Astrocyte (in vitro differentiated cells and primary cell): ENCODE measurements around the gene UBFD1. TPM values are rescaled to one million over a fixed set of nuclear protein-coding genes. Genes with fewer than 3 reads are reported as not detected.

Experiments used
- DNase-seq: peaks from one replicate; pipeline ENCODE4 v3.0.0-alpha.2; 2010; ENCODE audit warnings: low read depth
- FAIRE-seq: peaks from 2 replicates; lab custom pipeline; 2011; peaks lifted over from hg19 to GRCh38; lab: Jason Lieb, UNC
- H2AFZ ChIP-seq: 2 replicates; pipeline ENCODE4 v1.6.0; 2012; ENCODE audit warnings: low read depth, low read length, inconsistent platforms
- H3K27ac ChIP-seq: 2 replicates; pipeline ENCODE4 v1.5.1; 2011; ENCODE audit warnings: low read depth, low read length, inconsistent platforms
- H3K27me3 ChIP-seq: 2 replicates; pipeline ENCODE4 v1.6.0; 2011; ENCODE audit warnings: low read length, inconsistent platforms; ENCODE audit not compliant: insufficient read depth
- H3K36me3 ChIP-seq: 2 replicates; pipeline ENCODE4 v1.5.1; 2011; ENCODE audit warnings: low read length, inconsistent platforms; ENCODE audit not compliant: insufficient read depth
- H3K4me1 ChIP-seq: 2 replicates; pipeline ENCODE4 v1.5.1; 2011; ENCODE audit warnings: low read length, inconsistent platforms; ENCODE audit not compliant: insufficient read depth
- H3K4me2 ChIP-seq: 2 replicates; pipeline ENCODE4 v1.6.0; 2012; ENCODE audit warnings: low read length, inconsistent platforms
- H3K4me3 ChIP-seq: 2 replicates; pipeline ENCODE4 v1.5.1; 2011; ENCODE audit warnings: low read depth, mild to moderate bottlenecking, low read length, inconsistent platforms; ENCODE audit not compliant: insufficient read depth
- H3K79me2 ChIP-seq: 2 replicates; pipeline ENCODE4 v1.6.0; 2012; ENCODE audit warnings: mild to moderate bottlenecking, low read length, inconsistent platforms; ENCODE audit not compliant: insufficient read depth
- H3K9ac ChIP-seq: 2 replicates; pipeline ENCODE4 v1.6.0; 2012; ENCODE audit warnings: mild to moderate bottlenecking, low read length, inconsistent platforms
- H3K9me3 ChIP-seq: 2 replicates; pipeline ENCODE4 v1.5.1; 2012; ENCODE audit warnings: low read depth, mild to moderate bottlenecking, low read length, inconsistent platforms; ENCODE audit not compliant: insufficient read depth
- H4K20me1 ChIP-seq: 2 replicates; pipeline ENCODE4 v1.6.0; 2012; ENCODE audit warnings: low read length, inconsistent platforms; ENCODE audit not compliant: insufficient read depth
- H3K27ac Mint-ChIP-seq: one replicate; pipeline ENCODE4 v1.8.0; 2021; ENCODE audit warnings: mild to moderate bottlenecking, mixed read lengths; ENCODE audit not compliant: unreplicated experiment
- H3K27me3 Mint-ChIP-seq: one replicate; pipeline ENCODE4 v1.8.0; 2021; ENCODE audit warnings: low read depth, mixed read lengths; ENCODE audit not compliant: unreplicated experiment
- H3K36me3 Mint-ChIP-seq: one replicate; pipeline ENCODE4 v1.8.0; 2021; ENCODE audit warnings: low read depth, mixed read lengths; ENCODE audit not compliant: unreplicated experiment
- H3K4me1 Mint-ChIP-seq: one replicate; pipeline ENCODE4 v1.8.0; 2021; ENCODE audit warnings: low read depth, mixed read lengths; ENCODE audit not compliant: unreplicated experiment
- H3K4me3 Mint-ChIP-seq: one replicate; pipeline ENCODE4 v1.8.0; 2021; ENCODE audit warnings: mild to moderate bottlenecking, moderate library complexity, mixed read lengths; ENCODE audit not compliant: unreplicated experiment
- H3K9me3 Mint-ChIP-seq: one replicate; pipeline ENCODE4 v1.8.0; 2021; ENCODE audit warnings: mild to moderate bottlenecking, mixed read lengths; ENCODE audit not compliant: unreplicated experiment
- EZH2 ChIP-seq: IDR thresholded peaks from 2 replicates; pipeline ENCODE4 v1.6.1; 2012; ENCODE audit warnings: mild to moderate bottlenecking, low read length, inconsistent platforms; ENCODE audit not compliant: insufficient read depth
- total RNA-seq: library from RNA; stranded (reverse); gene quantifications from 2 replicates; pipeline ENCODE4 v1.2.1, GENCODE V29; 2021
- TF ChIP-seq, protein P1 (sequence below): IDR thresholded peaks from 2 replicates; pipeline ENCODE4 v1.5.1; 2011; ENCODE audit warnings: low read depth, mild to moderate bottlenecking, inconsistent platforms, low read length, moderate library complexity; ENCODE audit not compliant: insufficient read depth

Gene UBFD1
- total RNA-seq, 1 donor from 2014 or later = 146 TPM

DNA sequence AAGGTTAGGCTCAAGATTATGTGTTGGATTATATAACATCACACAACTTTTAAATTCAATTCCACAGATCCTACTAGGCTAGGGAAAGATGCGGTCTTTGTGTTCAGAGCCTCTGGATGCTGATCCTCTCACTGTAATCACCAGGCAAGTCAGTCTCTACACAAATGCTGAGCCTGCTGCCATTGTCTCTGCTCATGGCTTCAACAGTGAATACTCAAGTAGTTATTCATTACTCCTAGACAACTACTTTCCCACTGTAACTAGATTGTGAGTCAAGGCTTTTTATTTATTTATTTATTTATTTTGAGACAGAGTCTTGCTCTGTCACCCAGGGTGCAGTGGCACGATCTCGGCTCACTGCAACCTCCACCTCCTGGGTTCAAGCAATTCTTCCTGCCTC lies 54.4 kb downstream of the UBFD1 start:
- no peak overlapping the region for H3K27ac Mint-ChIP-seq
- Histone ChIP-seq H3K4me1 (peaks cover 5% of the 10 kb centered on the region), H3K9me3 (no peaks in the 10 kb centered on the region), H3K79me2 (no peaks in the 10 kb centered on the region), H2AFZ (no peak overlapping the region), H3K9ac (no peak overlapping the region), H3K27me3 (no peaks in the 10 kb centered on the region), H4K20me1 (no peaks in the 10 kb centered on the region), H3K36me3 (peaks cover 8% of the 10 kb centered on the region), H3K4me3 (no peak overlapping the region), H3K4me2 (no peak overlapping the region), H3K27ac (no peak overlapping the region)
- H3K27me3 Mint-ChIP-seq = no peaks in the 10 kb centered on the region
- FAIRE-seq (no peak), DNase-seq (no peak)
- TF ChIP-seq, protein P1, sequence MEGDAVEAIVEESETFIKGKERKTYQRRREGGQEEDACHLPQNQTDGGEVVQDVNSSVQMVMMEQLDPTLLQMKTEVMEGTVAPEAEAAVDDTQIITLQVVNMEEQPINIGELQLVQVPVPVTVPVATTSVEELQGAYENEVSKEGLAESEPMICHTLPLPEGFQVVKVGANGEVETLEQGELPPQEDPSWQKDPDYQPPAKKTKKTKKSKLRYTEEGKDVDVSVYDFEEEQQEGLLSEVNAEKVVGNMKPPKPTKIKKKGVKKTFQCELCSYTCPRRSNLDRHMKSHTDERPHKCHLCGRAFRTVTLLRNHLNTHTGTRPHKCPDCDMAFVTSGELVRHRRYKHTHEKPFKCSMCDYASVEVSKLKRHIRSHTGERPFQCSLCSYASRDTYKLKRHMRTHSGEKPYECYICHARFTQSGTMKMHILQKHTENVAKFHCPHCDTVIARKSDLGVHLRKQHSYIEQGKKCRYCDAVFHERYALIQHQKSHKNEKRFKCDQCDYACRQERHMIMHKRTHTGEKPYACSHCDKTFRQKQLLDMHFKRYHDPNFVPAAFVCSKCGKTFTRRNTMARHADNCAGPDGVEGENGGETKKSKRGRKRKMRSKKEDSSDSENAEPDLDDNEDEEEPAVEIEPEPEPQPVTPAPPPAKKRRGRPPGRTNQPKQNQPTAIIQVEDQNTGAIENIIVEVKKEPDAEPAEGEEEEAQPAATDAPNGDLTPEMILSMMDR = no peak
- no peak for TF ChIP-seq EZH2
- H3K4me1 Mint-ChIP-seq = peaks cover 8% of the 10 kb centered on the region
- H3K36me3 Mint-ChIP-seq = peaks cover 8% of the 10 kb centered on the region
- no peaks in the 10 kb centered on the region for H3K9me3 Mint-ChIP-seq
- no peak overlapping the region for H3K4me3 Mint-ChIP-seq

DNA sequence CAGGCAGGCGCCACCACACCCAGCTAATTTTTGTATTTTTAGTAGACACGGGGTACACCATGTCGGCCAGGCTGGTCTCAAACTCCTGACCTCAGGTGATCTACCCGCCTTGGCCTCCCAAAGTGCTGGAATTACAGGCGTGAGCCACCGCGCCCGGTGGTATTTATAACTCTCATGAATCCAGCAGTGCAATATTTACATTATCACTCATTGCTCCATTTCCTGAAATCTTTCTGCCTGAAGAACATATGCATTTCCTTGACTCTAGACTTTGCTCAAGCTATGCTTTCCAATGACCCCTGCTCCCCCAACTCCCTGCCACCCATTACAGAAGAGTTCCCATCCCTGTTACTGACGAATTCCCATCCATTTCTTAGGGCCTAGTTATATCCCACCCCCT lies 58.3 kb downstream of the UBFD1 start:
- no peaks in the 10 kb centered on the region for H3K9me3 Mint-ChIP-seq
- no peaks in the 10 kb centered on the region for H3K79me2 ChIP-seq
- H3K27me3 ChIP-seq = no peaks in the 10 kb centered on the region
- H3K4me3 ChIP-seq = no peak overlapping the region
- H2AFZ ChIP-seq = no peak overlapping the region
- H4K20me1 ChIP-seq = no peaks in the 10 kb centered on the region
- DNase-seq = no peak
- H3K27ac ChIP-seq = no peak overlapping the region
- TF ChIP-seq EZH2 = no peak
- TF ChIP-seq, protein P1 = no peak
- H3K4me2 ChIP-seq = no peak overlapping the region
- no peak overlapping the region for H3K27ac Mint-ChIP-seq
- H3K9me3 ChIP-seq = no peaks in the 10 kb centered on the region
- no peak overlapping the region for H3K9ac ChIP-seq
- H3K36me3 Mint-ChIP-seq = peaks cover 12% of the 10 kb centered on the region
- peaks cover 3% of the 10 kb centered on the region for H3K4me1 Mint-ChIP-seq
- H3K4me3 Mint-ChIP-seq = no peak overlapping the region
- no peaks in the 10 kb centered on the region for H3K4me1 ChIP-seq
- H3K36me3 ChIP-seq = peaks cover 13% of the 10 kb centered on the region
- no peaks in the 10 kb centered on the region for H3K27me3 Mint-ChIP-seq
- no peak for FAIRE-seq

Other genes with a start within 250 kb of the UBFD1 start
- gene COG7, start 104.5 kb upstream of the UBFD1 start, total RNA-seq = 17.9 and 19.8 TPM in 2 replicates
- gene GGA2, start 47.2 kb upstream of the UBFD1 start, total RNA-seq = 74.2 and 84.0 TPM in 2 replicates
- gene EARS2, start 377 bp upstream of the UBFD1 start, total RNA-seq = 19.4 and 24.4 TPM in 2 replicates
- gene NDUFAB1, start 38.6 kb downstream of the UBFD1 start, total RNA-seq = 92.5 and 93.1 TPM in 2 replicates
- 12.2 and 12.8 TPM in 2 replicates for gene PALB2, start 83.6 kb downstream of the UBFD1 start, total RNA-seq
- 110 and 117 TPM in 2 replicates for gene DCTN5, start 83.7 kb downstream of the UBFD1 start, total RNA-seq
- gene PLK1, start 121.2 kb downstream of the UBFD1 start, total RNA-seq = 6.8 and 10.5 TPM in 2 replicates
- gene ERN2, start 155.5 kb downstream of the UBFD1 start, total RNA-seq = not detected in 2 replicates
- gene CHP2, start 197.3 kb downstream of the UBFD1 start, total RNA-seq = not detected in 2 replicates